ENCODE measurements around the gene SRRM5.
"Not testable (repeated sequence)": the region's sequence is repeated elsewhere in the genome, so short reads cannot be mapped to it uniquely, and the experiment has no call there.

The SRRM5 gene

GRCh38 chr19:43611788-43612187, at the start of gene SRRM5:
SRRM5 (plus strand) TSS chr19:43612088; CDS start chr19:43612122, 34 bp downstream.
- DNase-seq, result no peak

- no peak for DNase-seq
Observed at GRCh38 chr19:43562226-43562697, 49.6 kb upstream of the SRRM5 start.

GRCh38 chr19:43562698-43563241, 49.1 kb upstream of the SRRM5 start:
- peak; percentile 80 for DNase-seq

DNA sequence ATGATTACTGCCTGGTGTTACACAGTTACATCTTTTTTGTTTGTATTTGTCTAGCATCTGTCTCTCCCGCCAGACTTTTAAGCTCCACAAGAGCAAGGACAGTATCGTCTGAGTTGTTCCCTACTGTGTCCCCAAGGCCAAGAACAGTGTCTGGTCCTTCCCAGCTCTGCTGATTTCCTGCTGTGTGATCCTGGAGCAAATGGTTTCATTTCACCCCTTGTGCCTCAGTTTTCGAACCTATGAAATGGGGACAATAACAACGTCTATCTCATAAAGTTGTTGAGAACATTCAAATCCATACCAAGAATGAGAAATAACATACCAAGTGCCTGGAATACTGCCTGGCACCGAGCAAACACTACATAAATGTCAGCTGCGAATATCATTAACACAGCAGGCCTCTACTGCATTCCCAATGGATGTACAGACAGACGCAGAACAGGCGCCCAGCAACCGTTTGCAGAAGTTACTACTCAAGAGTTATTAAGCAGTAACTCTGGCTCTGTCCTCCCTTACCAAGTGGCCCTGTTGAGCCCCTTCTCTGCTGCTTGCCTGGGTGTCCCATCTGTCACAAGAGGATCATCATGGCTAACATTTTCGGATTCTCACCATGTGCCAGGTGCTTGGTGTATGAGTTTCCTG, 48.0 kb upstream of the SRRM5 start:
- DNase-seq, result no peak

DNA sequence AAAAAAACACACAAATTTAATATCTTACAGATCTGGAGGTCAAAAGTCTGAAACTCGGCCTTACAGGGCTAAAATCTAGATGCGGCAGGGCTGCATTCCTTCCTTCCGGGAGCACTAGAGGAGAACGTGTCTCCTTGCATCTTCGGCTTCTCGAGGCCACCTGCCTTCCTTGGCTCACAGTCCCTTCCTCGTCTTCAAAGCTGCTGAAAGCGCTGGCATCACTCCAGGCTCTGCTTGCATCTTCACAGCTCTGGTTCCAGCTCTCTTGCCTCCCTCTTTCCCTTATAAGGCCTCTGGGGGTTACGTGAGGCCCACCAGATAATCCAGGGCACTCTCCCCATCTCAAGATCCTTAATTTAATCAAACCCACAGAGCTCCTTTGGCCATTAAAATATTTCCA, 47.1 kb upstream of the SRRM5 start:
- DNase-seq, result no peak

DNA sequence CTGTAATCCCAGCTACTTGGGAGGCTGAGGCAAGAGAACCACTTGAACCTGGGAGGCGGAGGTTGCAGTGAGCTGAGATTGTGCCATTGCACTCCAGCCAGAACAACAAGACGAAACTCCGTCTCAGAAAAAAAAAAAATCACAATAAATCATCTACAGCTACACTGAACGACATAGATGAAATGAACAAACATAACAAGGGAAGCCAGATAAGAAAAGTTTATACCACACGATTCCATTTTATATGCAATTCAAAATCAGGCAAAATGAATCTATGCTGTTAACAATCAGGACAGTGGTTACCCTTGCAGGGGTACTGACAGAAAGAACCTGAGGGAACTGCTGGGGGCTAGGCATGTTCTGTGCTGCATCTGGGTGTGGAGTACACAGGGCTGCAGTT, 42.2 kb upstream of the SRRM5 start:
- DNase-seq, result no peak

DNA sequence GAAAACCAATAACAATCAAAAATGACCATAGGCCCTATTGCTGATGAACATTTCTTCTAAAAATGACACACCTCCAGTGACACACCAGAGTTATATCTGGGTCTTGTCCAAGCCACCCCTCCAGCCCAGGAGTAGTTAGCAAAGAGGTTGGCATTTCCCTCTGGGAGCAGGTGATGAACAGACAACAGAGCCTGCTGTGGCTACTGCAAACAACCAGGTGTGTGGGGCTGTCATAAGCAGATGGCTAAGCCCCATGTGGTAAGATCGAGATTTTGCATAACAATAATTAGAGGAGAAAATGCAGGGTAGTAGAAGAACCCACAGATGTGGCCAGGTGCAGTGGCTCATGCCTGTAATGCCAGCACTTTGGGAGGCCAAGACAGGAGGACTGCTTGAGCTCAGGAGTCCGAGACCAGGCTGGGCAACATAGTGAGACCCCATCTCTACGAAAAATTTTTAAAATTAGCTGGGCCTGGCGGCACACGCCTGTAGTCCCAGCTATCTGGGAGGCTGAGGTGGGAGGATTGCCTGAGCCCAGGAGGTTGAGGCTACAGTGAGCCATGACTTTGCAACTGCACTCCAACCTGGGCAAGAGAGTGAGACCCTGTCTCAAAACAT, 41.6 kb upstream of the SRRM5 start:
- DNase-seq, result peak; percentile 66

DNA sequence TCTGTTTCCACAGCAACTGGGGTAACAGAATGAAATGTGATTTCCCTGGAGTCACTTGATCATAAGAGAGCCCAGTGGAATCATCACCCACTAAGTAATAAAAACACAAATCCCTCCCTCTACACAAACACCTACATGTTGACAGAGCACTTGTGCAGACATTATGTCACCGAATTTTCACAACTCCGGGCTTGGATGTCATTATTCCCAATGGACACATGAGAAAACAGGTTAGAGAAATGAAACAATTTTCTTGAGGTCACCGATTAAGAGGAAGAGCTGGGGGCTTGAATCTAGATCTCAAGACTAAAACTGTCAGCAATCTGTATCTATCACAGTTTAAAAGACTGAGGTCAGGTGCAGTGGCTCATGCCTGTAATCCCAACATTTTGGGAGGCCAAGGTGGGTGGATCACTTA, 39.7 kb upstream of the SRRM5 start:
- DNase-seq, result peak; percentile 15

DNA sequence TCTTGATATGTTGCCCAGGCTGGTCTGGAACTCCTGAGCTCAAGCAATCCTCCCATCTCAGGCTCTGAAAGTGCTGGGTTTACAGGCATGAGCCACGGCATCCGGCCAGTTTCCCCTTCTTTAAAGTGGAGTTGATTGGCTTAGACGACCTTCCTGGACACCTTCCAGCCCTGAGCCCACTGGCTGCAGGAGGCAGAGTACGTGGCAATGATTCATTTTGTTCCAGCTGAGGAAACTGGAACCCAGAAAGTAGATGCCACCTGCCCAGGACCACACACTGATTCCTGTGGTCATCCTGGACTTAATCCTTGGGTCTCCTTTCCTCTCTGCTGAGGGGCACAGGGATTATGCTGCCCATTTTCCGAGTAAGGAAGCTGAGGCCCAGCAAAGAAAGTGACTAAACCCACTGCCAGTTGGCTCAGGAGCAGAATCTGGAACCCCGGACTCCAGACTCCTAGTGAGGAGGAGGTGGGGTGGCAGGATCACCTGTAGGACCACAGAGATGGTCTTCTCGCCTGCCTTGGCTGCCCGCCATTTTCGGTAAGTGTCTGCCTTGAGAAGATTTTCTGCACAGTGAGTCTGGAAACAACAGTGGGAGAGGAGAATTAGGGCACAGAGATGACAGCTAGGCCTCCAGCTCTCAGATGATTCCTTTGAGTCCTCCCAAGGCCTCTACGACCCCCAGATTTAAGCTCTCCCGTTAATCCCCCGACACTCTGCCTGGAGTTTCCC, 37.3 kb upstream of the SRRM5 start:
- no peak for DNase-seq

DNA sequence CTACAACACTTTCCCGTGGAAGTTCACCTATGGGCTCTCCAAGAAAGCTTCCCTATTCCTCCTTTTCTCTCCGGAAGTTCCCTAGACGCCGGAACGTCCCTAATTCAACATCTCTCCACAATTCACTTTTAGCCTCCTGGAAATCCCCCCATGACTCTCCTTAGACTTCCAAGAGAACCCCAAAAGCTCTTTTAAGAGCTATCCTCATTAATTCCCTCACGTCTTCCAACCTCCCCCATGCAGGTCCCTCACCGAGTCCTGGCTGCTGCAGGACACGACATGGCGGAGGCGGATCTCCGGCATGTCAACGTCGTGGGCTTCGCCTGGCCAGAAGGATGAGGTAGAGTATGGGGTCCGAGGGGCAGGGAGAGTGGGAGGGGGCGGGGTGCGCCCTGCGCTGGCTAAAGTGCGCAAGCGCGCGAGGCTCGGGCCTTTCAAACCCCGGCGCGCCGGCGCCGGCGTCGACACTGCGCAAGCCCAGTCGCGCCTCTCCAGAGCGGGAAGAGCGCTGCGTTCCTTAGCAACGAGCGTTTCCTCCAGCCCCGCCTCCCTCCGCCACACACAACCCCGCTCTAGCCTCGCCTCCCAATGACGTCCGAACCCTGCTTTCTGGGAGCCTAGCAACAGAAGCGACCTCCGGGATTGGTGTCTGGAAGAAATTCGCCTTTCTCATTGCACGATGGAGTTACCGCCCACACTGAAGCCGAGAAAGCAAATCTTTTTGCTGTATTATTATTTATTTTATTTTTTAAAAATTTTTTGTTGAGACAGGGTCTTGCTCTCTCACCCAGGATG, 36.5 kb upstream of the SRRM5 start, which contains the start of the genes PINLYP and XRCC1:
Gene PINLYP, plus strand, starts transcription at position 646 of the 795 bp plus-strand sequence. CDS start 1,391 bp downstream, outside the sequence.
Gene XRCC1, minus strand, starts transcription at position 372 of the 795 bp plus-strand sequence. Its CDS starts 69 bp downstream, at position 303.
- peak; percentile 93 for DNase-seq

DNA sequence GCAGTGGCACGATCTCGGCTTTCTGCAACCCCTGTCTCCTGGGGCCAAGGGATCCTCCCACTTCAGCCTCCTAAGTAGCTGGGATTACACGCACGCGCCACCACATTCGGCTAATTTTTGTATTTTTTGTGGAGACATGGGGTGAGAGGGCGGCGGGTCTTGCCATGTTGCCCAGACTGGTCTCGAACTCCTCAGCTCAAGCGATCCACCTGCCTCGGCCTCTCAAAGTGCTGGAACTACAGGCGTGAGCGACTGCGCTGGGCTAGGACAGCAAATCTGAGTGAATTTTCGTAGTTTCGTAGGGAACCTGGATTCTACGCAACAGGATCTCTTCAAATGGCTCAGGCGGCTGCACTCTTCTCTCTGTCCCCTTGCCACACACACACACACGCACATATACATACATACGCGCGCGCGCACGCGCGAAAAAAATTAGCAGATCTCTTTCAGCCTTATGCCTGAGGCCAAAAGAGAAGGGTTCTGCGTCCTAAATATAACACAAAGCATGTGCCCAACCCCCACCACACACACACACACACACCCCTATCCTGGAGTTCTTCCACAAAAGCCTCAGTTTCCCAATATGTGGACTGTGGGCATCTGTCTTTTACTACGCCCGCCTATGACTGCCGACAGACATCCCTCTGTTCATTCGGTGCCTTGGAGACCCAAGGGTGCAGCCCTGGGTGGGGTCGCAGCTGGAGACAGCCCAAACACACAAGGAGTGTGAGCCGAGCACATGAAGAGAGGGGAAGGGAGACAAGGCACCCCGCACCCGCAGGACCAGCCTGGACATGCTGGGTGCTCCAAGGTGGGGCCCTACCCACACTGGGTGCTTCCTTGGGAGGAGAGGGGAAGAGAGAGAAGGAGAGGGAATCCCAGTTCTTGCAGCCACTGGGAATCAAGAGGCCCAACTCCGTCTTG, 35.7 kb upstream of the SRRM5 start:
- DNase-seq, result no peak

DNA sequence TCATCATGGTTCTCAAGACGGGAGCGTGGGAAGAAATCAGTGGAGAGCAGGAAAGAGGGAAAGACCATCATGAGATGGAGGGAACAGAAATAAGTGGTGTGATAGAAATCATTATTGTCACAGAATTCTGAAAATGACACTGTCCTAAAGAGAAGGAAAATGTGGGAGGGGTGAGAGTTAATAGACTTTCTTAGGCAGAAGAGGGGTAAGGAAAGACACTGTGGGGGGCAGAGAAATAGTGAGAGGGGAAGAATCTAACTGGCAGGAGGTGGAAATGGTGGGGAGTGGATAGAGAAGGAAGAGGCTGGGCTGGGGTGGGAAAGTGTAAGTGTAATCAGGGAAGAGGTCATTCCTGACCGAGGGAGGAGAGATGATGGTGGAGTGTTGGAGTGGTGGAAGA, 33.1 kb upstream of the SRRM5 start:
- no peak for DNase-seq

- DNase-seq, result no peak
Observed at GRCh38 chr19:43581467-43581866, 30.4 kb upstream of the SRRM5 start.

GRCh38 chr19:43582495-43582894, 29.4 kb upstream of the SRRM5 start:
- no peak for DNase-seq

GRCh38 chr19:43584484-43584883, 27.4 kb upstream of the SRRM5 start:
- DNase-seq, result no peak

- DNase-seq, result no peak
Observed at GRCh38 chr19:43586346-43586745, 25.5 kb upstream of the SRRM5 start.

DNA sequence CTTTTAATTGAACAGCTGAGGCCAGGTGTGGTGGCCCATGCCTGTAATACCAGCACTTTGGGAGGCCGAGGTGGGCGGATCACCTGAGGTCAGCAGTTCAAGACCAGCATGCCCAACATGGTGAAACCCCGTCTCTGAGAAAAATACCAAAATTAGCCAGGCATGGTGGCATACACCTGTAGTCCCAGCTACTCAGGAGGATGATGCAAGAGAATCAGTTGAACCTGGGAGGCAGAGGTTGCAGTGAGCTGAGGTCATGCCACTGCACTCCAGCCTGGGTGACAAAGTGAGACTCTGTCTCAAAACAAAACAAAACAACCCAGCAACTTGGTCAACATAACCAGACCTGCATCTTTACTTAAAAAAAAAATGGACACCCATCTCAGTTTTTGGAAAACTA, 24.9 kb upstream of the SRRM5 start:
- not testable (repeated sequence) for DNase-seq

DNA sequence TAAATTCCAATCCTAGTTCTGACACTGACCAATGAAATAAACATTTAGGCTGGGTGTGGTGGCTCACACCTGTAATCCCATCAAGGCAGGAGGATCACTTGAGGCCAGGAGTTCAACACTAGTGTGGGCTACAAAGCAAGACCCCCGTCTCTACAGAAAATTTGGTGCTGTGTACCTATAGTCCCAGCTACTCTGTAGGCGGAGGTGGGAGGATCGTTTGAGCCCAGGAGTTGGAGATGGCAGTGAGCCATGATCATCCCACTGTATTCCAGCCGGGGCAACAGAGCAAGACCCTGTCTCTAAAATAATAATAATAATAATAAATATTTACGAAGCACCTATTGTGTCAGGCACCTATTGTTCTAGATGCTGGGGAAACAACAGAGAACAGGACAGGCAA, 22.6 kb upstream of the SRRM5 start:
- DNase-seq, result no peak

DNA sequence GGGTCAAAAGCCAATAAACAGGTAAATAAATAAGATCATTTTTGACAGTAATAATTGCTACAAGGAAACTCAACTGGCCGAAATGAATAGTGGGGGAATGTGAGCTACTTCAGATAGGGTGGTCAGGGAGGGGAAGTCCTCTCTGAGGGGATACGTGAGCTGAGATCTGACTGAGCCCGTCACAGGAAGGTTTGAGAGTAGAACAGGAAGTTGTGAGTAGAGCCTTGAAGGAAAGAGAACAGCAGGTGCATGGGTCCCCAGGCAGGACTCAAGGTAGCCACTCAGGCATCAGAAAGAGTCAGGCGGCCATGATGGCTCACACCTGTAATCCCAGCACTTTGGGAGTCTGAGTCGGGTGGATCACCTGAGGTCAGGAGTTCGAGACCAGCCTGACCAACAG, 22.2 kb upstream of the SRRM5 start:
- DNase-seq, result no peak

GRCh38 chr19:43591904-43592772, 19.8 kb upstream of the SRRM5 start:
- DNase-seq, result no peak

Data from NCI-H2081 treated with DMSO at 0.1 percent for 48 hours (cell line).